ENCODE data around the gene COX7A2L.
"Not testable (repeated sequence)": the region's sequence is repeated elsewhere in the genome, so short reads cannot be mapped to it uniquely, and the experiment has no call there.

DNA sequence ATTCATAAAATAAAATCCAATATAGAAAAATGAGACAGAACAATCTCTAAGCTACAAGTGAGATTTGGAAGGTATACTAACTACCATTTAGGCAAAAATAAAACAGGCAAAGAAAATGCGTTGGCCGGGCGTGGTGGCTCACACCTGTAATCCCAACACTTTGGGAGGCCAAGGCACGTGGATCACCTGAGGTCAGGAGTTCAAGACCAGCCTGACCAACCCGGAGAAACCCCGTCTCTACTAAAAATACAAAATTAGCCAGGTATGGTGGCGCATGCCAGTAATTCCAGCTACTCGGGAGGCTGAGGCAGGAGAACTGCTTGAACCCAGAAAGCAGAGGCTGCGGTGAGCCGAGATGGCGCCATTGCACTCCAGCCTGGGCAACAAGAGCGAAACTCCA is 13.5 kb downstream of the COX7A2L start:
- TF ChIP-seq, protein P1, sequence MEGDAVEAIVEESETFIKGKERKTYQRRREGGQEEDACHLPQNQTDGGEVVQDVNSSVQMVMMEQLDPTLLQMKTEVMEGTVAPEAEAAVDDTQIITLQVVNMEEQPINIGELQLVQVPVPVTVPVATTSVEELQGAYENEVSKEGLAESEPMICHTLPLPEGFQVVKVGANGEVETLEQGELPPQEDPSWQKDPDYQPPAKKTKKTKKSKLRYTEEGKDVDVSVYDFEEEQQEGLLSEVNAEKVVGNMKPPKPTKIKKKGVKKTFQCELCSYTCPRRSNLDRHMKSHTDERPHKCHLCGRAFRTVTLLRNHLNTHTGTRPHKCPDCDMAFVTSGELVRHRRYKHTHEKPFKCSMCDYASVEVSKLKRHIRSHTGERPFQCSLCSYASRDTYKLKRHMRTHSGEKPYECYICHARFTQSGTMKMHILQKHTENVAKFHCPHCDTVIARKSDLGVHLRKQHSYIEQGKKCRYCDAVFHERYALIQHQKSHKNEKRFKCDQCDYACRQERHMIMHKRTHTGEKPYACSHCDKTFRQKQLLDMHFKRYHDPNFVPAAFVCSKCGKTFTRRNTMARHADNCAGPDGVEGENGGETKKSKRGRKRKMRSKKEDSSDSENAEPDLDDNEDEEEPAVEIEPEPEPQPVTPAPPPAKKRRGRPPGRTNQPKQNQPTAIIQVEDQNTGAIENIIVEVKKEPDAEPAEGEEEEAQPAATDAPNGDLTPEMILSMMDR (IDR thresholded peaks at IDR 0.05; ENCODE audit: low read depth, low read length, missing input control): not testable (repeated sequence)
- TF ChIP-seq REST (IDR thresholded peaks at IDR 0.05); TAF1 (conservative IDR thresholded peaks at IDR 0.05); RAD21 (IDR thresholded peaks at IDR 0.05); ATF3 (IDR thresholded peaks at IDR 0.05); GABPA (IDR thresholded peaks at IDR 0.05 in 1 of 2, conservative IDR thresholded peaks at IDR 0.05 in 1 of 2); EGR1 (IDR thresholded peaks at IDR 0.05; ENCODE audit: low read depth in 2 of 2): not testable (repeated sequence)
